NOMO-1 treated with dmso at 0.1 percent for 144 hours (cell line): Measurements from ENCODE around the gene DUSP22.

Experiments
- DNase-seq: peaks from one replicate; lab custom pipeline; 2025; ENCODE audit not compliant: unreplicated experiment; lab: John Stamatoyannopoulos, UW

DUSP22 gene

DNA sequence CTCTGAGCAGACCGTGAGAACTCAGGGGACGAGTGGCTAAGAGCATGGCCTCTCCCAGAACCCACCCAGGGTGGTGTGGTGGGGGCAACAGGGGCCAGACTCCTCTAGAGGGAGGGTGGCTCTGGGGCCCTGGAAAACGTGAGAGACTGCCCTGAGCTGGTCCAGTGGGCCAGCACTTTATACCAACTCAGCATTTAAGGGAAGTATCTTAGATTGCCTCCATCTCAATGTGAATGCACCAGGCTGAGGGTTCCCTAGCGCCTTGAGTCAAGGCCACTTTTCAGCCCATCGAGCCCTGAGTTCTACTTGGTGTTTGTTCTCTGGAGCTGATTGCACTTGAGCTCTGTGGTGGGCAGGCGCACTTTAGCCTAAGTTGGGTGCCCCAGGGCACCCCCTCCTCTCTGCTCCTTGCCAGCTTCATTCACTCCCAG lies 57.2 kb downstream of the DUSP22 start:
- no peak for DNase-seq

- DNase-seq: no peak
Measured at GRCh38 chr6:350371-350770, 58.1 kb downstream of the DUSP22 start.

- DNase-seq: no peak
Measured at GRCh38 chr6:351011-351866, 59.0 kb downstream of the DUSP22 start.

DNA sequence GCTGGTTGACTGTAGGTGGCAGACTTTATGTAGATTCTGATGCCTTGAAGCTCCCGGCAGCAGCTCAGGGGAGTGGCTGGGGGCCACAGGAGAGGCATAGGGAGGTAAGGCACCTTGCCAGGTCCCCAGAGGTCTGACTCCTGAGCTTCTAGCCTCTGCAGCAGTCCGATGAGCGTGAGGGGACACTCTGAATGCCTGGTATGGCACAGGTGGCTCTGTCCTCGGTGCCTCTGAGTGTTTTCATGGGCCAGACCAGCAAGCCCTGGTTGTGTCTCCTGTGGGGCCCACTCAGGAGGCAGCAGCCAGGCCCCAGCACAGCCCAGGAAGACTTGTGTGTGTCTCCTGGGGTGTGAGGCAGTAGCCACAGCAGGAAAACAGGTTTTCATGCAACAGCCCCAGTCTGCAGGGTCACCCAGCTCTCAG lies 59.6 kb downstream of the DUSP22 start:
- DNase-seq: no peak

DNA sequence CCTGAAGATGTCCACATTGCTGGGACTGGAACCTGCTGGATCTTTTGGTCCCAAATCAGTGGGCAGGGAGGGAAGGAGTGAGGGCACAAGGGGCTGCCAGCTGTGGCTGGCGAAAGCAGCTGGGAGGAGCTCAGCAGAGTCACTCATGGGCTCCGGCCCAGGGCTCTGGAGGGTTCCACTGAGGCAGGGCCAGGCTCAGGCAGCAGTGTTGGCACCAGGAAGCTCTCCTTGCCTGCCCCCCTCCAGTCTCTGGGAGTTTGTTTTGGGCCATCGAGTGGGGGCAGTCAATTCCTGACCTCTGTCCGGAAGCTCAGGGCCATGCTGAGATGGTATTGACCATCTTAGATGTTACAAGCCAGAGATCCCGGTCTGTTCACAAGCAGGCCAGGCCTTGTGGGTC lies 60.2 kb downstream of the DUSP22 start:
- no peak for DNase-seq

DNA sequence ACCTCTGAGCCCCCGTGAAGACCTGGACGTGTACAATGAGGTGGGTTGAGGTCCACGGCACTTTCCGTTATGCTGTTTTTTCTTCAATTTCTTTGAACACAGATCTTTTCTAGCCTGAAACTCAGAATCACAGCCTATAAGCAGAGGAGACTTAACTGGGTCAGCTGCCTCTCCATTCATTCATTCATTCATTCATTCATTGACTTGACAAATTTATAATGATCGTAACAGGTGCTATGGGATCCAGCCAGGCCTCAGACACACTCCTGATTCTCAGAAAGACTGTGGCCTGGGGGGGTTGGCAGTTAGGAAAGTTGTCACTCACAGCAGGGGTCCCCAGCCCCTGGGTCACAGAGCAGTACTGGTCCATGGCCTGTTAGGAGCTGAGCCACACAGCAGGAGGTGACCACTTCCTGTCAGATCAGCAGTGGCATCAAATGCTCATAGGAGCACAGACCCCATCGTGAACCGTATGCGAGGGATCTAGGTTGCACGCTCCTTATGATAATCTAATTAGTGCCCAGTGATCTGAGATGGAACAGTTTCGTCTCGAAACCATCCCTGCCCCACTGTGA lies 60.7 kb downstream of the DUSP22 start:
- DNase-seq: no peak

GRCh38 chr6:353642-354614 lies 61.6 kb downstream of the DUSP22 start:
- no peak for DNase-seq

GRCh38 chr6:354631-355280 lies 62.5 kb downstream of the DUSP22 start:
- no peak for DNase-seq

GRCh38 chr6:355373-356208 lies 63.3 kb downstream of the DUSP22 start:
- DNase-seq: no peak

DNA sequence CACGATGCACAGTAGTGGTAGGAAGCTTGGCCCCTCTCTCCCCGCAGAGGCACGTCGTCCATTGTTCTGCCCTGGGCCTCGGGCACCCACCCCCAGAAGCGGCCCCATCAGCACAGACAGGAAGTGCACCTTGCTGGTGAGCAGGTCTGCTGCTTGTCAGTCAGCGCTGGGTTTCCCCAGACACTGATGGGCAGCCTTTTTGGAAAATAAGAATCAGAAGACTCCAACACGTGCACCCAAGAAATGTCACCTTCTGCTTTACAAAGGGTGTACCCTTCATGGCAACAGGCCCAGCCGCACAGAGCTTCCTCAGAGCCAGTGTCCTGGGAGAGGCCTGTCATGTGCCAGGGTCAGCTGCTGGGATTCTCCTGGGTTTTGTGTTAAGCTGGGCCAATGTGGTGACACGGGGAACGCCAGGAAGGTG lies 64.6 kb downstream of the DUSP22 start:
- DNase-seq: no peak

DNA sequence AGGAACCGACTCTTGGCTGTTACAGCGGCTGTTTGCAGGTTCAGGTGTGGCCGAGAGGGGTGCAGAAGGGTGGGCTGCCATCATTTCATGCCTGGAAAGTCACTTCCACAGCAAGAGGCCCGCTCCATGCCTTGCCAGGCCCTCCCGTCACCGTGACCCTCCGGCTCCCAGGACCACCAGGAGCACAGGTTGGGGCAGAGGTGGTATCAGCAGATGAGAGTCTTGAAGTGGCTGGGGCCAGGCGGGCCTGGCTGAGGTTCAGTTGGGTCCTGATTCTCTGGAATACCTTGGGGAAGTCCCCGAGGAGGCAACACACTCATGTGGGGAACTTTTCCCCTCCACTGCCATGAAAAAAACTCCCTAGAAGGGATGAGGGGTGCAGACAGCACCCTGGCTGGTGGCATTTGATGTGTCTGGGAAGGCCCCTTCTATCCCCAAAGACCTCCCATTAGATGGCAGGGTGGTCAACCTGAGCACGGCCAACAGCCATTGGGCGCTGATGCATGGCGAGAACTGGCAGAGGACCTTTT lies 65.0 kb downstream of the DUSP22 start:
- no peak for DNase-seq

GRCh38 chr6:357791-358341 lies 65.6 kb downstream of the DUSP22 start:
- DNase-seq: no peak

- no peak for DNase-seq
Measured at GRCh38 chr6:358432-358831, 66.1 kb downstream of the DUSP22 start.

GRCh38 chr6:358847-359246 lies 66.6 kb downstream of the DUSP22 start:
- no peak for DNase-seq

DNA sequence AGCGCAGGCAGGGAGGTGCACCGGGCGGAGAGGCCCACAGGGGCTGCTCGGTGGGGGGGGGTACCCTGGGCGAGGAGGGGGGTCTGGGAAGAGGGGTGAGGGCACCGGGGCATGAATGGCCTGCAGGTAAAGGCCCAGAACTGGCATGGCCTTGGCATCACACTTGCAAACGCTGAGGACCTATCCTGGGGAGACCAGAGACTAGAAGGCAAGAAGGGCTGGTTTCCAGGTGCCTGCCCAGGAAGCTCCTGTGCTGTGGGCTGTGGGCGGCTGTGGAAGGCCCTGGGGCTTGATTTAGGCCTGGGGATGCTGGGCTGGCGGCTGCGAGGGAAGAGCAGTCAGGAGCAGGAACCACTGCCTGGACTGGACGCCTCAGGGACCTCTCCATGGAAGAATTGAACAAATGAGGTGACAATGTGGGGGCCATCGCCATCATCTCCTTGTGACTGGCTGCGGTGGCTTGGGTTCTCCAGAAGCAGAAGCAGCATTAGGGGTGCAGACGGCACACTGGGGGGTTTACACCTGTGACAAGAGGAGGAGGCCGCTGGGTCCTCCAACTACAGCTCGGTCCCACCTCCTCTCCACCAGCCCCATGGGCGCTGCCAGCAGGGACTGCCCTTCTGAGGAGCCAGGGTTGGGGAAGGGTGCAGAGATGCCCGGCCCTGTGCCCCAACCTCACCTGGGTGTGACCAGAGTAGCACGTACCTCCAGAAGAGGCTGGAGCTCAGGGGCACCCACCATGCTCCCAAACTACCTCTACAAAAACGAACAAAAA lies 67.2 kb downstream of the DUSP22 start:
- no peak for DNase-seq

- no peak for DNase-seq
Measured at GRCh38 chr6:360349-360748, 68.1 kb downstream of the DUSP22 start.

- no peak for DNase-seq
Measured at GRCh38 chr6:360764-361373, 68.6 kb downstream of the DUSP22 start.

- no peak for DNase-seq
Measured at GRCh38 chr6:361411-362132, 69.3 kb downstream of the DUSP22 start.
